Uterus (tissue), 2 donors: ENCODE data around the gene IL1RAP.

Experiments used
- POLR2A ChIP-seq, 2 donors: fragments of 450-650 bp; IDR thresholded peaks; one replicate each; pipeline ENCODE4 v1.6.1; 2016; ENCODE audit warnings: antibody characterized with exemption in 2 of 2, mild to moderate bottlenecking in 1 of 2, moderate library complexity in 1 of 2
- TF ChIP-seq, protein P1 (sequence below), 4 experiments: fragments of 200-600 bp in 2 of 4; fragments of 450-650 bp in 2 of 4; sonication (generic) in 2 of 4; IDR thresholded peaks; one replicate each; pipeline ENCODE4 v1.5.1; 2016 to 2019; ENCODE audit warnings: antibody characterized with exemption in 4 of 4, mild to moderate bottlenecking in 2 of 4, moderate library complexity in 1 of 4

DNA sequence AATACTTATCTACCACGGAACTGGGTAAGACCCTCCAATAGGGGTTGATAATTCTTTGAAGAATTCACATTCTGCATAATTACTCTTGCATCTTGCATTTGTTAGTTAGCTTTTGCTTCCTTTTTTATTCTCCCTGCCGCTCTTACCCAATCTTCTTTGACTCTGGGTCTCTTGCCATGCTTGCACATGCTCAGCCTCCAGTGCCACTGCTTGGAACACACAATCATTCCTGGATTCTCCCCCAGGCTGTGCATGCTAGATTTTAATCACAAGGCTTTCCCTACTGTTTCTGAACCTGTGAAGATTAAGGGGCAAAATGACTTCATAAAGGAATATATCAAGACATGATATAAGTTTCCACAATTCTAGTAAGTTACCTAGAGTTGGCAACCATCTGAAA, 133.1 kb downstream of the IL1RAP start:
- TF ChIP-seq, protein P1, sequence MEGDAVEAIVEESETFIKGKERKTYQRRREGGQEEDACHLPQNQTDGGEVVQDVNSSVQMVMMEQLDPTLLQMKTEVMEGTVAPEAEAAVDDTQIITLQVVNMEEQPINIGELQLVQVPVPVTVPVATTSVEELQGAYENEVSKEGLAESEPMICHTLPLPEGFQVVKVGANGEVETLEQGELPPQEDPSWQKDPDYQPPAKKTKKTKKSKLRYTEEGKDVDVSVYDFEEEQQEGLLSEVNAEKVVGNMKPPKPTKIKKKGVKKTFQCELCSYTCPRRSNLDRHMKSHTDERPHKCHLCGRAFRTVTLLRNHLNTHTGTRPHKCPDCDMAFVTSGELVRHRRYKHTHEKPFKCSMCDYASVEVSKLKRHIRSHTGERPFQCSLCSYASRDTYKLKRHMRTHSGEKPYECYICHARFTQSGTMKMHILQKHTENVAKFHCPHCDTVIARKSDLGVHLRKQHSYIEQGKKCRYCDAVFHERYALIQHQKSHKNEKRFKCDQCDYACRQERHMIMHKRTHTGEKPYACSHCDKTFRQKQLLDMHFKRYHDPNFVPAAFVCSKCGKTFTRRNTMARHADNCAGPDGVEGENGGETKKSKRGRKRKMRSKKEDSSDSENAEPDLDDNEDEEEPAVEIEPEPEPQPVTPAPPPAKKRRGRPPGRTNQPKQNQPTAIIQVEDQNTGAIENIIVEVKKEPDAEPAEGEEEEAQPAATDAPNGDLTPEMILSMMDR (IDR thresholded peaks at IDR 0.05) = no peak
- no peak for TF ChIP-seq POLR2A (IDR thresholded peaks at IDR 0.05)
